SK-N-SH (cell line): Measurements from ENCODE around the gene SNX24. TPM values are rescaled to one million over a fixed set of nuclear protein-coding genes. Genes with fewer than 3 reads are reported as not detected.
A peak's percentile ranks its signal among the peaks of the same experiment; 100 is the strongest.

Experiments
- CTCF ChIA-PET: fragments of 300-600, 350-600 bp; formaldehyde crosslinking; extraction: SDS; loops from one replicate; lab custom pipeline; 2021; lab: Yijun Ruan, JAX
- POLR2A ChIA-PET: fragments of 350-600 bp; sonication (Branson Sonifier 250); formaldehyde crosslinking; extraction: SDS; loops from one replicate; lab custom pipeline; 2020; ENCODE audit warnings: antibody characterized with exemption, inconsistent platforms; lab: Yijun Ruan, JAX
- DNase-seq: peaks from one replicate; pipeline ENCODE4 v3.0.0; 2012
- H2AFZ ChIP-seq: fragments of 200-600 bp; sonication (generic); 2 replicates; pipeline ENCODE4 v1.8.1; 2016; ENCODE audit warnings: antibody characterized with exemption, mild to moderate bottlenecking, low read depth
- H3F3A ChIP-seq: fragments of 200-600 bp; sonication (generic); replicated peaks from 2 replicates; pipeline ENCODE3; 2016; ENCODE audit warnings: antibody characterized with exemption, mild to moderate bottlenecking; ENCODE audit not compliant: insufficient read depth
- H3K27ac ChIP-seq, 2 experiments: fragments of 200-500 bp in 1 of 2; fragments of 200-600 bp in 1 of 2; sonication (Bioruptor generic) in 1 of 2; sonication (generic), shearing (Covaris generic) in 1 of 2; 2 replicates each; pipeline versions ENCODE4 v1.5.1 to v1.6.1; 2014 to 2016; ENCODE audit warnings: low read depth in 2 of 2, inconsistent platforms in 1 of 2, low read length in 1 of 2, mild to moderate bottlenecking in 1 of 2, mixed read lengths in 1 of 2
- H3K27me3 ChIP-seq: fragments of 200-600 bp; sonication (generic), shearing (Covaris generic); 2 replicates; pipeline ENCODE4 v1.6.1; 2016; ENCODE audit warnings: mixed run types; ENCODE audit not compliant: insufficient read depth
- H3K36me3 ChIP-seq, 2 experiments: fragments of 200-500 bp in 1 of 2; fragments of 200-600 bp in 1 of 2; sonication (Bioruptor generic) in 1 of 2; sonication (generic) in 1 of 2; replicated peaks in 1 of 2; 2 replicates each; pipeline versions ENCODE3 to v1.5.1; 2014 to 2016; ENCODE audit warnings: low read length in 1 of 2, mild to moderate bottlenecking in 1 of 2; ENCODE audit not compliant: insufficient read depth in 2 of 2, control insufficient read depth in 1 of 2
- H3K4me1 ChIP-seq, 2 experiments: fragments of 200-500 bp in 1 of 2; fragments of 200-600 bp in 1 of 2; sonication (Bioruptor generic) in 1 of 2; sonication (generic), shearing (Covaris generic) in 1 of 2; 2 replicates each; pipeline versions ENCODE4 v1.5.1 to v1.6.1; 2014 to 2016; ENCODE audit warnings: low read depth in 1 of 2, low read length in 1 of 2, mixed run types in 1 of 2; ENCODE audit not compliant: insufficient read depth in 2 of 2, control insufficient read depth in 1 of 2
- H3K4me2 ChIP-seq: fragments of 200-600 bp; sonication (generic), shearing (Covaris generic); 2 replicates; pipeline ENCODE4 v1.6.1; 2017; ENCODE audit warnings: mixed run types
- H3K4me3 ChIP-seq, 2 experiments: fragments of 200-500 bp in 1 of 2; fragments of 200-600 bp in 1 of 2; sonication (Bioruptor generic) in 1 of 2; sonication (generic), shearing (Covaris generic) in 1 of 2; 2 replicates each; pipeline versions ENCODE4 v1.5.1 to v1.8.1; 2014 to 2016; ENCODE audit warnings: low read depth in 2 of 2, inconsistent platforms in 1 of 2, low read length in 1 of 2, mild to moderate bottlenecking in 1 of 2, mixed read lengths in 1 of 2, moderate library complexity in 1 of 2
- H3K79me2 ChIP-seq: fragments of 200-600 bp; sonication (generic); 2 replicates; pipeline ENCODE4 v1.8.1; 2017; ENCODE audit warnings: mild to moderate bottlenecking; ENCODE audit not compliant: insufficient read depth
- H3K9ac ChIP-seq: fragments of 200-600 bp; sonication (generic); 2 replicates; pipeline ENCODE4 v1.6.1; 2017; ENCODE audit warnings: mixed run types
- H3K9me2 ChIP-seq: fragments of 200-600 bp; sonication (generic); 2 replicates; pipeline ENCODE4 v1.6.1; 2017; ENCODE audit warnings: mixed run types
- H3K9me3 ChIP-seq: fragments of 200-600 bp; sonication (generic); 2 replicates; pipeline ENCODE4 v1.6.1; 2017; ENCODE audit warnings: mixed run types, mild to moderate bottlenecking, moderate library complexity
- H4K20me1 ChIP-seq: fragments of 200-600 bp; sonication (generic); 2 replicates; pipeline ENCODE4 v1.6.1; 2017; ENCODE audit warnings: mild to moderate bottlenecking, mixed run types; ENCODE audit not compliant: insufficient read depth
- CHD2 ChIP-seq: fragments of 150-350 bp; IDR thresholded peaks from 2 replicates; pipeline ENCODE4 v1.6.1; 2018; ENCODE audit warnings: low read length; ENCODE audit not compliant: partially characterized antibody
- ELF1 ChIP-seq: IDR thresholded peaks from 2 replicates; pipeline ENCODE4 v1.4.0; 2012
- EP300 ChIP-seq, 2 experiments: IDR thresholded peaks; 2 replicates each; pipeline versions ENCODE4 v1.4.0 to v1.6.1; 2012; ENCODE audit warnings: borderline replicate concordance in 1 of 2, low read depth in 1 of 2, low read length in 1 of 2
- EZH2phosphoT487 ChIP-seq: fragments of 200-600 bp; sonication (generic); IDR thresholded peaks from 2 replicates; pipeline ENCODE4 v1.6.1; 2017; ENCODE audit warnings: low read depth, mixed run types, mild to moderate bottlenecking, antibody characterized with exemption, moderate library complexity, borderline replicate concordance
- FOSL2 ChIP-seq: IDR thresholded peaks from 2 replicates; pipeline ENCODE4 v1.4.0; 2012; ENCODE audit warnings: low read depth, mild to moderate bottlenecking, moderate library complexity, borderline replicate concordance
- FOXJ3 ChIP-seq: sonication (generic); formaldehyde crosslinking; IDR thresholded peaks from 2 replicates; pipeline ENCODE4 v1.5.1; 2020; ENCODE audit warnings: mild to moderate bottlenecking, missing genetic modification reagents
- MAX ChIP-seq: IDR thresholded peaks from 2 replicates; pipeline ENCODE4 v1.4.0; 2012; ENCODE audit warnings: low read depth
- MEF2A ChIP-seq: IDR thresholded peaks from 2 replicates; pipeline ENCODE4 v1.4.0; 2012; ENCODE audit warnings: low read depth, borderline replicate concordance
- MXI1 ChIP-seq: IDR thresholded peaks from 2 replicates; pipeline ENCODE4 v1.6.1; 2012; ENCODE audit warnings: mild to moderate bottlenecking, low read depth, low read length, improper control_type of control experiment
- NFIC ChIP-seq: IDR thresholded peaks from 2 replicates; pipeline ENCODE4 v1.4.0; 2012; ENCODE audit warnings: borderline replicate concordance
- RAD21 ChIP-seq: IDR thresholded peaks from 2 replicates; pipeline ENCODE4 v1.6.1; 2012; ENCODE audit warnings: mild to moderate bottlenecking, low read length
- RXRA ChIP-seq: IDR thresholded peaks from 2 replicates; pipeline ENCODE4 v1.4.0; 2012; ENCODE audit warnings: low read depth, mild to moderate bottlenecking, borderline replicate concordance
- SIN3A ChIP-seq: IDR thresholded peaks from 2 replicates; pipeline ENCODE4 v1.6.1; 2012; ENCODE audit warnings: low read depth, mild to moderate bottlenecking, low read length, moderate library complexity, borderline replicate concordance
- SMC3 ChIP-seq: IDR thresholded peaks from 2 replicates; pipeline ENCODE4 v1.6.1; 2012; ENCODE audit warnings: low read depth, low read length, improper control_type of control experiment
- TCF12 ChIP-seq: IDR thresholded peaks from 2 replicates; pipeline ENCODE4 v1.4.0; 2012
- TEAD4 ChIP-seq: IDR thresholded peaks from 2 replicates; pipeline ENCODE4 v1.4.0; 2012; ENCODE audit warnings: mild to moderate bottlenecking, borderline replicate concordance; ENCODE audit not compliant: insufficient read depth
- WGBS: methylation state at CpG from one replicate; pipeline ENCODE4 v1.1.6; 2017; ENCODE audit warnings: low lambda C conversion rate; 5-methylcytosine and 5-hydroxymethylcytosine counted together
- polyA plus RNA-seq, 3 experiments: library from polyadenylated mRNA; depleted of rRNA; stranded (reverse); fragments of >200 nt; gene quantifications; 2 replicates each; pipeline ENCODE4 v1.2.3, GENCODE V29; 2012
- TF ChIP-seq, protein P1 (sequence below): fragments of 150-350 bp; IDR thresholded peaks from 2 replicates; pipeline ENCODE4 v1.6.1; 2017; ENCODE audit warnings: antibody characterized with exemption, low read length, low read depth, borderline replicate concordance
- TF ChIP-seq, protein P2 (sequence below): IDR thresholded peaks from 2 replicates; pipeline ENCODE4; 2012
- TF ChIP-seq, protein P3 (sequence below): IDR thresholded peaks from 2 replicates; pipeline ENCODE4 v1.4.0; 2012; ENCODE audit warnings: low read depth, borderline replicate concordance

Gene SNX24
- polyA plus RNA-seq, 1 of the 3 experiments (the other 2 are of a cell fraction) = 8.2 TPM

DNA sequence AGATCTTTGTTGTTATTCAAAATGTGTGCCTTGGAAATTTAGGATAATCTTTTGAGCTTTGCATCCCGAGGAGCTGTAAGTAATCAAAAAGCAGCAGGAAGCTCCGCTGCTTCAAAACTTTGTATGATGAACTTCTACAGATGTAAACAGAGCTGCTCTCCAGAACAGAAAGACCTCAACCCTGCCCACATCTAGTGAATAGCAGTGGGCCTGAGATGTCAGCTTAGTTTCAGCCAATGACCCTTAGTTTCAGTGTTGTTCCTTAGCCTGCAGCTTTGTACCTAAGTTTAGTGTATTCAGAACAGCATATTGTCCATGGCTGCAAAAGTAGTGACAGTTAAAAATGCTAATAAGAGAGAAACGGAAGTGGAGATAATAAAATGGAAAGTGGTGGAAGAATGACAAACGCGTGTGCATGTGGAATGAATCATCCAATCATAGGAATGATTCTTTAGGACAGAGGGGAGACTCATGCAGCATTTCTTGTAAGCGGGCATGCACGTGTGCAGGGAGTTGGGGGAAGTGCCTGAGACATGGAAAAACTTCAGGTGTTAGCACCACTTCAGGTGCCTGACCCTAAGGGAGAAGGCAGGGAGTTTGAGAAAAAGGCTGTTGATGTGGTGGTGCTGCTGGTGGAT is 24.9 kb downstream of the SNX24 start:
- H3K36me3 ChIP-seq = peaks cover 0 to 13% of the 10 kb centered on the region in 2 experiments
- H3K9me2 ChIP-seq = no peaks in the 10 kb centered on the region
- no peaks in the 10 kb centered on the region for H4K20me1 ChIP-seq
- H2AFZ ChIP-seq = no peak overlapping the region
- TF ChIP-seq RAD21 = no peak
- TF ChIP-seq, protein P1, sequence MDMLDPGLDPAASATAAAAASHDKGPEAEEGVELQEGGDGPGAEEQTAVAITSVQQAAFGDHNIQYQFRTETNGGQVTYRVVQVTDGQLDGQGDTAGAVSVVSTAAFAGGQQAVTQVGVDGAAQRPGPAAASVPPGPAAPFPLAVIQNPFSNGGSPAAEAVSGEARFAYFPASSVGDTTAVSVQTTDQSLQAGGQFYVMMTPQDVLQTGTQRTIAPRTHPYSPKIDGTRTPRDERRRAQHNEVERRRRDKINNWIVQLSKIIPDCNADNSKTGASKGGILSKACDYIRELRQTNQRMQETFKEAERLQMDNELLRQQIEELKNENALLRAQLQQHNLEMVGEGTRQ = no peak
- no peak for TF ChIP-seq MEF2A
- peak; percentile 10; the same call in 1 of the 2 replicates for TF ChIP-seq FOSL2
- TF ChIP-seq SIN3A = no peak
- no peak for TF ChIP-seq SMC3
- no peak for TF ChIP-seq MXI1
- TF ChIP-seq CHD2 = no peak
- TF ChIP-seq FOXJ3 (CRISPR knock-in tag) = no peak
- TF ChIP-seq, protein P2, sequence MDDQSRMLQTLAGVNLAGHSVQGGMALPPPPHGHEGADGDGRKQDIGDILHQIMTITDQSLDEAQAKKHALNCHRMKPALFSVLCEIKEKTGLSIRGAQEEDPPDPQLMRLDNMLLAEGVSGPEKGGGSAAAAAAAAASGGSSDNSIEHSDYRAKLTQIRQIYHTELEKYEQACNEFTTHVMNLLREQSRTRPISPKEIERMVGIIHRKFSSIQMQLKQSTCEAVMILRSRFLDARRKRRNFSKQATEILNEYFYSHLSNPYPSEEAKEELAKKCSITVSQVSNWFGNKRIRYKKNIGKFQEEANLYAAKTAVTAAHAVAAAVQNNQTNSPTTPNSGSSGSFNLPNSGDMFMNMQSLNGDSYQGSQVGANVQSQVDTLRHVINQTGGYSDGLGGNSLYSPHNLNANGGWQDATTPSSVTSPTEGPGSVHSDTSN = 0 out of 2 replicates have a peak, but pooled peaks have one; percentile 11
- TF ChIP-seq NFIC = no peak
- TF ChIP-seq TCF12 = 0 out of 2 replicates have a peak, but pooled peaks have one; percentile 10
- no peak for TF ChIP-seq MAX
- no peak for TF ChIP-seq EP300 (IDR thresholded peaks at IDR 0.05; ENCODE audit: borderline replicate concordance in 1 of 2, low read depth in 1 of 2, low read length in 1 of 2)
- no peak for TF ChIP-seq EZH2phosphoT487
- TF ChIP-seq TEAD4 = no peak
- no peak for TF ChIP-seq RXRA
- TF ChIP-seq, protein P3, sequence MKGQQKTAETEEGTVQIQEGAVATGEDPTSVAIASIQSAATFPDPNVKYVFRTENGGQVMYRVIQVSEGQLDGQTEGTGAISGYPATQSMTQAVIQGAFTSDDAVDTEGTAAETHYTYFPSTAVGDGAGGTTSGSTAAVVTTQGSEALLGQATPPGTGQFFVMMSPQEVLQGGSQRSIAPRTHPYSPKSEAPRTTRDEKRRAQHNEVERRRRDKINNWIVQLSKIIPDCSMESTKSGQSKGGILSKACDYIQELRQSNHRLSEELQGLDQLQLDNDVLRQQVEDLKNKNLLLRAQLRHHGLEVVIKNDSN = no peak
- no peak for TF ChIP-seq ELF1
- CTCF ChIA-PET = interaction anchor here (0.6 kb wide), 1 partner anchor 411 kb away, joined by 3 read pairs; no protein-coding TSS in a partner anchor
- WGBS = 80% methylated on average over 7 of the region's 7 CpGs
- no peaks in the 10 kb centered on the region for H3K9me3 ChIP-seq
- no peaks in the 10 kb centered on the region for H3F3A ChIP-seq
- H3K27ac ChIP-seq = no peak overlapping the region; a peak in 1 of 4 replicates
- peaks cover 5 to 9% of the 10 kb centered on the region in 2 experiments; a peak in 3 of 4 replicates for H3K4me1 ChIP-seq
- DNase-seq = no peak
- no peak overlapping the region for H3K4me3 ChIP-seq
- H3K4me2 ChIP-seq = peak overlapping the region; percentile 14; the same call in 1 of the 2 replicates
- peaks cover 28% of the 10 kb centered on the region; the same call in 1 of the 2 replicates for H3K79me2 ChIP-seq
- no peak overlapping the region for H3K9ac ChIP-seq
- no peaks in the 10 kb centered on the region for H3K27me3 ChIP-seq
- POLR2A ChIA-PET = interaction anchor here (0.6 to 1.0 kb wide), 3 partner anchors 10 to 53 kb away, joined by 3 read pairs; no protein-coding TSS in a partner anchor
